ENCODE measurements around the gene KDM4C.

Gene KDM4C

DNA sequence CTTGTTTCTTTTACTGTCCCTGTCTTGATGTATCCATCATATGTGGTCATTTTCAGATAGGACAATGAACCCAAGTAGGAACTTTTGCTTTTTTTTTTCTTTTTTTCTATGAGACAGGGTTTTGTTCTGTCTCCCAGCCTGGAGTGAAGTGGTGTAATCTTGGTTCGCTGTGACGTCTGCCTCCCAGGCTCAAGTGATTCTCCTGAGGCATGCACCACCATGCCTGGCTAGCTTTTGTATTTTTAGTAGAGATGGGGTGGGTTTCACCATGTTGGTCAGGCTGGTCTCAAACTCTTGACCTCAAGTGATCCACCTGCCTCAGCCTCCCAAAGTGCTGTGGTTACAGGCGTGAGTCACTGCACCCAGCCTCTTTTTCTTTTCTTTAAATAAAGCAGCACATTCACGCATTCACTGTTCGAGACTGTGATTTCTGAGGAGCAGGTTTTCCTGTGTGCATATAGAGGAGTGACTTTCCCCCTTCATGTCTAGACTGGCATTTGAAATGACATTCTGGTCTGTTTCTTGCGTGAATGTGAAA lies 448.5 kb downstream of the KDM4C start:
- H3K4me3 ChIP-seq (ENCODE audit: low read depth in 1 of 2, low read length in 1 of 2), result no peak overlapping the region
- H3K9me3 ChIP-seq, result no peaks in the 10 kb centered on the region
- peaks cover 97% of the 10 kb centered on the region for H3K27me3 ChIP-seq
- no peaks in the 10 kb centered on the region for H3K4me1 ChIP-seq (ENCODE audit: control insufficient read depth in 1 of 2, insufficient read depth in 1 of 2, low read depth in 1 of 2, low read length in 1 of 2)
- H3K27ac ChIP-seq, result no peak overlapping the region
- no peaks in the 10 kb centered on the region for H3K36me3 ChIP-seq
- no peak for TF ChIP-seq CTCF (IDR thresholded peaks at IDR 0.05)

DNA sequence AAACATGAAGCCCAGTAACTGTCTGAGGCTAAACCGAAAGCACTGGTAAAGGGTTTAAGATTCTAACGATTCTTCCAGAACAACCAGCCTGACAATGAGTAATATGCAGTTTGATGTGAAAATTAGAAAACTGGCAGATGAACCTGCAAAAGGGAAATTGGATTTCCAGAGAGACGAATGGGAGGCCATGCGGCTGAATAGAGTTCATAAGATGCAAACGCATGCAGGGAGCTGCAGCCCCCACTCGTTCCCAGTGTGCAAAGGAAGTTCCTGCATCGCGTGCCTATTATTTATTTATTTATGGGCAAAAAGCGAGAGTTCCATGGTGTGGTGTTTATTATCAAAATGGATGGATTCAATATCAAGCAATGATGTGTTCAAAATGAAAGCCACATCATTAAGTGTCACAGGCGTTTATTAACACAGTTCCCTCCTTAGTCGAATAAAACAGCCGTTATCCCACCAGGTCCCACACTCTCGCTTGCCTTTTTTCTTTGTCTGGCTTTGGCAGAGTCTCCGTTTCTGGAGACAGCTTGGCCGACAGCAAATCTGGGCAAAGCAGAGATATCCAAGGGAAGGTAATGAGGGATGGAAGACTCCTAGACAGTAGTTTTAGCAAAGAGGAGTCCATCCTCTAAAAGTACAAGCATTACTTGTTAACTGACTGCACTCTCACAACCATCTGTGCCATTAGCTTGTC lies 451.4 kb downstream of the KDM4C start:
- Histone ChIP-seq H3K27me3 (peaks cover 99% of the 10 kb centered on the region), H3K9me3 (no peaks in the 10 kb centered on the region), H3K4me1 (ENCODE audit: control insufficient read depth in 1 of 2, insufficient read depth in 1 of 2, low read depth in 1 of 2, low read length in 1 of 2) (no peaks in the 10 kb centered on the region), H3K27ac (no peak overlapping the region), H3K36me3 (no peaks in the 10 kb centered on the region), H3K4me3 (ENCODE audit: low read depth in 1 of 2, low read length in 1 of 2) (no peak overlapping the region)
- TF ChIP-seq CTCF (IDR thresholded peaks at IDR 0.05), result no peak

DNA sequence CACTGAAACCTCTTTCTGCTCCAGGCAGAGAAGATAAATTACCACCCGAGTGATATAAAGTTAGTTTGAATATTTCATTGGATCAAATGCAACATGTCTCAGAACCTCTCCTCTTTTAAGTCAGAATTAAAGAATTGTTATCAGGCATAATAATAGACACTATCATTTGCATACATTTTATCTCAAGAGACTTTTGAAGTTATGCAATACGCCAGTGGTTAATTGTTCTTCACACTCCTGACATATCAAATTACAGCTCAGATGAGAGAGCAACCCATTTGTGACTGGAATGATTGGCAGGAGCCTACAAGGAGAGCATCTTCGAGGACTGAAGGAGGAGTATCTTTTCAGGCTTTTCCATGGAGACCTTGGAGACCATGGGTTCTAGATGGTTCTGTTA lies 452.2 kb downstream of the KDM4C start:
- no peaks in the 10 kb centered on the region for H3K4me1 ChIP-seq (ENCODE audit: control insufficient read depth in 1 of 2, insufficient read depth in 1 of 2, low read depth in 1 of 2, low read length in 1 of 2)
- no peak overlapping the region for H3K27ac ChIP-seq
- no peaks in the 10 kb centered on the region for H3K36me3 ChIP-seq
- no peaks in the 10 kb centered on the region for H3K9me3 ChIP-seq
- no peak for TF ChIP-seq CTCF (IDR thresholded peaks at IDR 0.05)
- peaks cover 99% of the 10 kb centered on the region for H3K27me3 ChIP-seq
- H3K4me3 ChIP-seq (ENCODE audit: low read depth in 1 of 2, low read length in 1 of 2), result no peak overlapping the region

DNA sequence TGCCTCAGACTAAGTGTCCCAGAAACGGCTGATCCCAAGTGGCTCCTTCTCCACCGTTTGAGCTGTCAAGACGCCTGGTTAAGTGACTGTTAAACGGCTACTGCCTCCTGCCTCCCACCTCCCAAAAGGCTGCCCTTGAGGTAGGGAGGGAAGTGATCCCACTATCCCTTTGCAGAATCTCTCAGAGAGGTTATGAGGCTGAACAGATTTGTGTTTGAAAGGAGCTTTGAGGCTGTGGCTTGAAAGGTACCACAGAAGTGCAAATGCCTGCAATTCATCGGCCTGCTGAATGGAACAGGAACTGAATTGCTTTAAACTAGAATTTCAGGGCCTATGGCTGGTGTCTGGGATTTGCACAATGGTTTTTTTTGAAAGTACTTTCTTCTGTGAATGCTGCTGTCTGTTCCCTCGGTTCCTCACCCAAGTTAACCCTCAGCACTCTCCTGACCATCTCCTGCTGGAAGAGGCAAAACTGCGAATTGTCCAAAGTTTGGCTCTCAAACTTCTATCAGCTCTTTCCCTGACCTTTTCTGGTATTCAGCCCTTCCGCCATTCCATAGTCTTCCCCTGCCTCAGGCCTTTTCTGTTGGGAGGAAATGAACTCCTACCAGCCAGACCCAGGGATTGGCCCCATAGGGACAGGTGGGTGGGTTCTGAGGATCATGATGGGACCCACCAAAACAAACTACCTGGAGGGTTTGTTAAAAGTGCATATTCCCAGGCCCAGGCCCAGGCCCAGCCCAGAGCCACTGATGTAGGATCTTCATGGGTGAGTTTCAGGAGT lies 453.3 kb downstream of the KDM4C start:
- H3K27ac ChIP-seq, result no peak overlapping the region
- peaks cover 3 to 4% of the 10 kb centered on the region in 2 experiments for H3K4me1 ChIP-seq (ENCODE audit: control insufficient read depth in 1 of 2, insufficient read depth in 1 of 2, low read depth in 1 of 2, low read length in 1 of 2)
- TF ChIP-seq CTCF (IDR thresholded peaks at IDR 0.05), result no peak

DNA sequence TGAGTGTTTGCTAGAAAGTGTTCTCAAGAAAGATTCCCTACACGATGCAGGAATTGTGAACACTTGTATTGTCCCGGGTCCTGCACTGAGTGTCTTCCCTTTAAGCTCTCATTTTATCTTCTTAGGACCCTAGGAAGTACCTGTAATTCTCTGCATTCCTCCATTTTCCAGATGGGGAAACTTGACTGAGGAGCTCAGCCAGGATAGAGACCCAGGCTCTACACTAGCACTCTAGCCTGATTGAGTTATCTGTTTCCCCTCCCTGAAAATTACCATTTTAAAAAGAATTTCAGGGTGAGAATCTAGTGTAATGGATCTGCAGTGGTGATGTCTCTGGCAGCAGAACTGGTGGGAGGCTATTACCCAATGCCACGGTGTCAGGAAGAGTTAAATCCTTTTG lies 453.9 kb downstream of the KDM4C start:
- Histone ChIP-seq H3K4me3 (ENCODE audit: low read depth in 1 of 2, low read length in 1 of 2) (no peak overlapping the region), H3K27ac (no peak overlapping the region), H3K9me3 (no peaks in the 10 kb centered on the region), H3K27me3 (peaks cover 90% of the 10 kb centered on the region), H3K4me1 (ENCODE audit: control insufficient read depth in 1 of 2, insufficient read depth in 1 of 2, low read depth in 1 of 2, low read length in 1 of 2) (peaks cover 9 to 10% of the 10 kb centered on the region in 2 experiments), H3K36me3 (no peaks in the 10 kb centered on the region)
- TF ChIP-seq CTCF (IDR thresholded peaks at IDR 0.05), result no peak

More for the DNA sequence above, 453.3 kb downstream of the KDM4C start:
- Histone ChIP-seq H3K4me3 (ENCODE audit: low read depth in 1 of 2, low read length in 1 of 2) (no peak overlapping the region), H3K36me3 (no peaks in the 10 kb centered on the region), H3K27me3 (peaks cover 94% of the 10 kb centered on the region), H3K9me3 (no peaks in the 10 kb centered on the region)
